Neuronal stem cell (in vitro differentiated cells): ENCODE data around the gene JMJD8.

ENCODE experiments used
- DNase-seq: peaks from one replicate; pipeline ENCODE4 v3.0.0-alpha.2; 2013; ENCODE audit warnings: low spot score
- H2AFZ ChIP-seq: one replicate; pipeline ENCODE4 v1.6.1; 2013; ENCODE audit warnings: mild to moderate bottlenecking, low read length, inconsistent platforms
- H2AK5ac ChIP-seq: 2 replicates; pipeline ENCODE4 v1.6.1; 2013; ENCODE audit warnings: low read depth, mild to moderate bottlenecking, inconsistent platforms, low read length, moderate library complexity, mixed read lengths
- H2BK120ac ChIP-seq: 2 replicates; pipeline ENCODE4 v1.6.1; 2013; ENCODE audit warnings: low read depth, mild to moderate bottlenecking, inconsistent platforms, low read length, moderate library complexity, mixed read lengths
- H2BK12ac ChIP-seq: one replicate; pipeline ENCODE4 v1.6.1; 2013; ENCODE audit warnings: low read length, inconsistent platforms
- H2BK15ac ChIP-seq: 2 replicates; pipeline ENCODE4 v1.6.1; 2013; ENCODE audit warnings: mild to moderate bottlenecking, low read length, inconsistent platforms, mixed read lengths
- H2BK5ac ChIP-seq: one replicate; pipeline ENCODE4 v1.6.1; 2013; ENCODE audit warnings: inconsistent platforms, mild to moderate bottlenecking, low read length, moderate library complexity
- H3K14ac ChIP-seq: one replicate; pipeline ENCODE4 v1.6.1; 2013; ENCODE audit warnings: low read length, inconsistent platforms
- H3K18ac ChIP-seq: 2 replicates; pipeline ENCODE4 v1.6.1; 2013; ENCODE audit warnings: low read length, inconsistent platforms
- H3K23ac ChIP-seq: 2 replicates; pipeline ENCODE4 v1.6.1; 2013; ENCODE audit warnings: low read depth, mild to moderate bottlenecking, mixed read lengths, low read length, inconsistent platforms; ENCODE audit not compliant: poor library complexity
- H3K27ac ChIP-seq: replicated peaks from 3 replicates; pipeline ENCODE4 v1.5.1; 2013; ENCODE audit warnings: low read length, inconsistent platforms
- H3K27me3 ChIP-seq, 3 experiments: 2 replicates each; pipeline ENCODE4 v1.6.1; 2013; ENCODE audit warnings: low read length in 3 of 3, mild to moderate bottlenecking in 2 of 3, inconsistent platforms in 1 of 3, low read depth in 1 of 3, mixed read lengths in 1 of 3, moderate library complexity in 1 of 3; ENCODE audit not compliant: control insufficient read depth in 3 of 3, insufficient read depth in 3 of 3
- H3K36me3 ChIP-seq, 2 donors: replicated peaks in 1 of 2; 2 replicates each; pipeline ENCODE4 v1.6.1; 2013; ENCODE audit warnings: low read length in 2 of 2; ENCODE audit not compliant: control insufficient read depth in 2 of 2, insufficient read depth in 2 of 2
- H3K4ac ChIP-seq: 2 replicates; pipeline ENCODE4 v1.6.1; 2013; ENCODE audit warnings: inconsistent platforms, mild to moderate bottlenecking, low read length, moderate library complexity
- H3K4me1 ChIP-seq, 2 donors: 1 replicate in 1 of 2; 2 replicates in 1 of 2; pipeline ENCODE4 v1.6.1; 2013; ENCODE audit warnings: low read length in 2 of 2, low read depth in 1 of 2; ENCODE audit not compliant: control insufficient read depth in 2 of 2, insufficient read depth in 1 of 2
- H3K4me2 ChIP-seq: one replicate; pipeline ENCODE4 v1.6.1; 2013; ENCODE audit warnings: mild to moderate bottlenecking, low read length, inconsistent platforms; ENCODE audit not compliant: insufficient read depth, poor library complexity, severe bottlenecking
- H3K4me3 ChIP-seq, 2 donors: 2 replicates each; pipeline ENCODE4 v1.5.1; 2013; ENCODE audit warnings: low read length in 2 of 2, mild to moderate bottlenecking in 2 of 2, inconsistent platforms in 1 of 2, moderate library complexity in 1 of 2
- H3K79me1 ChIP-seq: one replicate; pipeline ENCODE4 v1.6.1; 2013; ENCODE audit warnings: low read depth, mild to moderate bottlenecking, inconsistent platforms, low read length, moderate library complexity
- H3K9ac ChIP-seq: one replicate; pipeline ENCODE4 v1.6.1; 2013; ENCODE audit warnings: mild to moderate bottlenecking, low read depth, low read length, inconsistent platforms; ENCODE audit not compliant: poor library complexity
- H3K9me3 ChIP-seq, 2 donors: replicated peaks in 1 of 2; 2 replicates each; pipeline versions ENCODE3 to v1.6.1; 2013; ENCODE audit warnings: low read length in 2 of 2, mild to moderate bottlenecking in 2 of 2, inconsistent platforms in 1 of 2, low read depth in 1 of 2, mixed read lengths in 1 of 2, moderate library complexity in 1 of 2; ENCODE audit not compliant: control insufficient read depth in 2 of 2, insufficient read depth in 1 of 2
- H4K8ac ChIP-seq: one replicate; pipeline ENCODE4 v1.6.1; 2013; ENCODE audit warnings: low read depth, mild to moderate bottlenecking, inconsistent platforms, low read length, moderate library complexity
- H4K91ac ChIP-seq: one replicate; pipeline ENCODE4 v1.6.1; 2013; ENCODE audit warnings: low read length, low read depth, mild to moderate bottlenecking, inconsistent platforms; ENCODE audit not compliant: poor library complexity
- WGBS, 2 donors: extraction: QIAGEN DNeasy Blood & Tissue Kit; methylation state at CpG; one replicate each; pipeline ENCODE4 v1.1.7; 2013; ENCODE audit warnings: missing lambda C conversion rate in 2 of 2, mixed read lengths in 1 of 2; ENCODE audit not compliant: insufficient read length in 2 of 2, insufficient replicate concordance in 1 of 2; ENCODE audit errors: extremely low coverage in 2 of 2; 5-methylcytosine and 5-hydroxymethylcytosine counted together

Gene JMJD8

GRCh38 chr16:680967-681745 lies 3.0 kb downstream of the JMJD8 start:
- H2BK120ac ChIP-seq = no peak overlapping the region
- peak overlapping the region; percentile 87 to 98 for H3K4me3 ChIP-seq
- H4K8ac ChIP-seq = peak overlapping the region; percentile 52
- peak overlapping the region; percentile 90 for H3K9ac ChIP-seq
- no peak overlapping the region for H3K4ac ChIP-seq
- no peak overlapping the region for H2BK12ac ChIP-seq
- peak overlapping the region; percentile 35 for H2BK5ac ChIP-seq
- H3K4me2 ChIP-seq = peak overlapping the region; percentile 96
- no peak overlapping the region for H3K27ac ChIP-seq
- H3K27me3 ChIP-seq = peaks cover 0 to 2% (median 0%) of the 10 kb centered on the region in 3 experiments
- H2AFZ ChIP-seq = no peak overlapping the region
- H2BK15ac ChIP-seq = no peak overlapping the region
- no peak for DNase-seq
- H2AK5ac ChIP-seq = peak overlapping the region; percentile 86
- H4K91ac ChIP-seq = no peak overlapping the region
- H3K18ac ChIP-seq = no peak overlapping the region
- H3K14ac ChIP-seq = peak overlapping the region; percentile 61
- H3K36me3 ChIP-seq = peaks cover 30 to 46% of the 10 kb centered on the region in 2 donors
- H3K23ac ChIP-seq = peak overlapping the region; percentile 68
- no CpG with 5 or more reads among the region's 44 CpGs for WGBS, 2 donors
- H3K9me3 ChIP-seq = peaks cover 0 to 2% of the 10 kb centered on the region in 2 donors
- peaks cover 7 to 21% of the 10 kb centered on the region in 2 donors for H3K4me1 ChIP-seq
- peaks cover 31% of the 10 kb centered on the region for H3K79me1 ChIP-seq

- H2BK5ac ChIP-seq = peak overlapping the region; percentile 82
- no peak overlapping the region for H4K8ac ChIP-seq
- H2AK5ac ChIP-seq = peak overlapping the region; percentile 86
- H3K4ac ChIP-seq = no peak overlapping the region
- H3K4me2 ChIP-seq = peak overlapping the region; percentile 96
- peaks cover 29 to 41% of the 10 kb centered on the region in 2 donors for H3K36me3 ChIP-seq
- H3K14ac ChIP-seq = peak overlapping the region; percentile 61
- peak overlapping the region; percentile 98 for H3K23ac ChIP-seq
- no peak overlapping the region for H2BK120ac ChIP-seq
- no peak overlapping the region for H2BK15ac ChIP-seq
- peak overlapping the region; percentile 99 for H3K18ac ChIP-seq
- peaks cover 0 to 6% (median 0%) of the 10 kb centered on the region in 3 experiments for H3K27me3 ChIP-seq
- peaks cover 0 to 2% of the 10 kb centered on the region in 2 donors for H3K9me3 ChIP-seq
- peak overlapping the region; percentile 94 for H3K9ac ChIP-seq
- peaks cover 31% of the 10 kb centered on the region for H3K79me1 ChIP-seq
- H4K91ac ChIP-seq = no peak overlapping the region
- no peak for DNase-seq
- peak overlapping the region; percentile 95 for H2AFZ ChIP-seq
- peak overlapping the region; percentile 87 to 98 for H3K4me3 ChIP-seq
- H3K4me1 ChIP-seq = peaks cover 7 to 21% of the 10 kb centered on the region in 2 donors
- WGBS, 2 donors = no CpG with 5 or more reads among the region's 38 CpGs
- H2BK12ac ChIP-seq = no peak overlapping the region
- H3K27ac ChIP-seq = peak overlapping the region; percentile 93
These were observed 3.5 kb downstream of the JMJD8 start for GRCh38 chr16:680625-680945.

GRCh38 chr16:679814-680624 lies 4.1 kb downstream of the JMJD8 start, which contains the start of gene STUB1:
Gene STUB1, plus strand, starts transcription at chr16:680410. Its CDS starts 116 bp downstream, at chr16:680526.
- peak within 1 kb of the TSS; percentile 87 to 98 for H3K4me3 ChIP-seq
- no peak within 1 kb of the TSS for H3K4ac ChIP-seq
- peak within 1 kb of the TSS; percentile 97 for H3K4me2 ChIP-seq
- H4K91ac ChIP-seq = no peak within 1 kb of the TSS
- H3K9me3 ChIP-seq = peaks cover 0 to 2% of the 10 kb centered on the region in 2 donors
- H3K4me1 ChIP-seq = peaks cover 7 to 25% of the 10 kb centered on the region in 2 donors
- peak within 1 kb of the TSS; percentile 95 for H2AFZ ChIP-seq
- peak within 1 kb of the TSS; percentile 91 for H2BK5ac ChIP-seq
- peaks cover 0 to 10% (median 0%) of the 10 kb centered on the region in 3 experiments for H3K27me3 ChIP-seq
- peak; percentile 87 for DNase-seq
- WGBS, 2 donors = no CpG with 5 or more reads among the region's 91 CpGs
- H3K79me1 ChIP-seq = peaks cover 30% of the 10 kb centered on the region
- no peak within 1 kb of the TSS for H2BK120ac ChIP-seq
- peak within 1 kb of the TSS; percentile 86 for H2AK5ac ChIP-seq
- H4K8ac ChIP-seq = peak within 1 kb of the TSS; percentile 52
- H3K9ac ChIP-seq = peak within 1 kb of the TSS; percentile 94
- H3K18ac ChIP-seq = peak within 1 kb of the TSS; percentile 99
- H2BK15ac ChIP-seq = peak within 1 kb of the TSS; percentile 92
- H3K36me3 ChIP-seq = peaks cover 23 to 35% of the 10 kb centered on the region in 2 donors
- peak within 1 kb of the TSS; percentile 98 for H3K23ac ChIP-seq
- no peak within 1 kb of the TSS for H2BK12ac ChIP-seq
- H3K14ac ChIP-seq = peak within 1 kb of the TSS; percentile 61
- peak within 1 kb of the TSS; percentile 93 for H3K27ac ChIP-seq
